GM04504 (cell line): ENCODE results near the gene RPUSD1.
"Not testable (repeated sequence)": the region's sequence is repeated elsewhere in the genome, so short reads cannot be mapped to it uniquely, and the experiment has no call there.

ENCODE experiments used
- DNase-seq: peaks from one replicate; pipeline ENCODE4 v3.0.0-alpha.2; 2012; ENCODE audit warnings: low read depth

The RPUSD1 gene

GRCh38 chr16:787978-788398 is at the start of gene RPUSD1:
TSS of gene RPUSD1 (minus strand) at chr16:788381. CDS start at chr16:787737, 644 bp downstream.
- DNase-seq: no peak

- not testable (repeated sequence) for DNase-seq
Observed at GRCh38 chr16:836822-837221, 48.6 kb upstream of the RPUSD1 start.

- DNase-seq: no peak
Observed at GRCh38 chr16:836221-836620, 48.0 kb upstream of the RPUSD1 start.

- DNase-seq: no peak
Observed at GRCh38 chr16:835373-835772, 47.2 kb upstream of the RPUSD1 start.

GRCh38 chr16:833411-833810 is 45.2 kb upstream of the RPUSD1 start:
- no peak for DNase-seq

- no peak for DNase-seq
Observed at GRCh38 chr16:832652-833336, 44.6 kb upstream of the RPUSD1 start.

- no peak for DNase-seq
Observed at GRCh38 chr16:831571-832413, 43.6 kb upstream of the RPUSD1 start.

- DNase-seq: no peak
Observed at GRCh38 chr16:830871-831570, 42.8 kb upstream of the RPUSD1 start.

GRCh38 chr16:830107-830870 is 42.1 kb upstream of the RPUSD1 start:
- DNase-seq: no peak

GRCh38 chr16:828891-829290 is 40.7 kb upstream of the RPUSD1 start:
- DNase-seq: no peak

GRCh38 chr16:827513-827912 is 39.3 kb upstream of the RPUSD1 start:
- DNase-seq: no peak

GRCh38 chr16:825341-826061 is 37.3 kb upstream of the RPUSD1 start:
- DNase-seq: no peak

- no peak for DNase-seq
Observed at GRCh38 chr16:824601-825000, 36.4 kb upstream of the RPUSD1 start.

GRCh38 chr16:824194-824593 is 36.0 kb upstream of the RPUSD1 start:
- no peak for DNase-seq

GRCh38 chr16:822909-823297 is 34.7 kb upstream of the RPUSD1 start:
- no peak for DNase-seq

GRCh38 chr16:822174-822908 is 34.2 kb upstream of the RPUSD1 start:
- DNase-seq: no peak

GRCh38 chr16:821751-822150 is 33.6 kb upstream of the RPUSD1 start:
- DNase-seq: no peak

- no peak for DNase-seq
Observed at GRCh38 chr16:820748-821147, 32.6 kb upstream of the RPUSD1 start.

GRCh38 chr16:820044-820408 is 31.8 kb upstream of the RPUSD1 start:
- DNase-seq: not testable (repeated sequence)

GRCh38 chr16:819336-820043 is 31.3 kb upstream of the RPUSD1 start:
- no peak for DNase-seq
